Pons (tissue), 1 donor: ENCODE results near the gene ATP2A3.
"Not testable (repeated sequence)": the region's sequence is repeated elsewhere in the genome, so short reads cannot be mapped to it uniquely, and the experiment has no call there.

ENCODE experiments used
- DNase-seq: peaks from one replicate; pipeline ENCODE4 v3.0.0-alpha.2; 2016; ENCODE audit warnings: low spot score

Gene ATP2A3

GRCh38 chr17:3991699-3992098 is 27.5 kb upstream of the ATP2A3 start:
- DNase-seq = not testable (repeated sequence)

DNA sequence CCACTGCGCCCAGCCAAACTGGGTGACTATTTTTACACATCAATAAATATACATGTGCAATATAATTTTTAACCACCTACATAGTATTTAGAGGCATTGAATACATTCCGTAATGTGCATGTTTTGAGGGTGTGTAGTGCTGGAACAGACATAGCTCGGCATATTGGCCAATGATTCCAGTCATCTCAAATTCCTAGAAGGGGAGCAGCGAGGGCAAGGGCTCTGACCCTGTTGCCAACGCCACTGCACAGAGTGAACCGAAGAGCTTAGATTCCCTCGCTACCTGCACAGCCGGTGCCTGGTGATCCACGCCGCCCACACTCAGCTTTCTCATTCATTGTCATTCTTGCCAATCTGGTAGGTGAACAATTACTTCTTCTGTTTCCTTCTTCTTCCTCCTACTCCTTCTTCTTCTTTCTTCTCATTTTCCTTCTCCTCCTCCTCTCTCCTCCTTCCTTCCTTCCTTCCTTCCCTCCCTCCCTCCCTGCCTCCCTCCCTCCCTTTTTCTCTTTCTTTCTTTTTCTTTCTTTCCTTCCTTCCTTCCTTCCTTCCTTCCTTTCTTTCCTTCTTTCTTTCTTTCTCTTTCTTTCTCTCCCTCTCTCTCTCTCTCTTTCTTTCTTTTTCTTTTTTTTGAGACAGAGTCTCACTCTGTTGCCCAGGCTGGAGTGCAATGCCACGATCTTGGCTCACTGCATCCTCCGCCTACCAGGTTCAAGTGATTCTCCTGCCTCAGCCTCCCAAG is 26.3 kb upstream of the ATP2A3 start:
- no peak for DNase-seq

DNA sequence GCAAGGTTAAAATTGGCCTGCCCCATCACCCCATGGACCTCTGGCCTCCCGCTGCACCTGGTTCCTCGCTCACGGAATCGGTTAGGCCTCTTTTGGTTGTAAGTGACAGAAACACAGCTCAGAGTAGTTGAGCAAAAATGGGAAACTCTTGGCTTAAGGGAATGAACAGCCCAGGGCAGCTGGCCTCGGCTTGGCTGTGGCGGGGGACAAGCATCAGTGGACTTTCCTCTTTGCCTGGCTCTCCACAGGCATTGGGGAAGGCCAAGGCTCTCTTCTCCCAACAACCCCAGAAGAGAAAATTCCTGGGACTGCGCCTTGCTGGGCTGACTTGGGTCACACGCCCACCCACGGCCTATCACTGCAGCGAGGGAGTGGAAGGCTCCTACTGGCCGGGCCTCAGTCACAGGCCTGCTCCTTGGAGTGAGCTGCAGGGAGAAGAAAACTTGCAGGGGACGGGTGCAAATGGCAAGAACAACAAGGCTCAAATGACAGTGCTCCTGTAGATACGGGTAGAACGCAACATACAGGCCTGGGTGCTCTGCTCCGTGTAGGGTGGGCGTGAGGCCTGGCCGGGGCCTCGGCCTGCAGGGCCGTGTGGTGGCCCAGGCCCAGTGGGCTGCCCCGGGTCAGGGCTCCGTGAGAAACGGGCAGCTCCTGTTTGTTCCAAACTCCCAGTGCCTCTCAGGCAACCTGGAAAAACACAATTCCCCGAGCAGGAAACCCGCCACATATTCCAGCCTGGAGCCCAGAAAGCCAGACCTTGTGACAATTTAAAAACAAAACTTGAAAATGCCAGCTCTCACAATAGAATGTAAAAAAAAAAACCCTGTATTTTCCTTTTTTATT is 25.0 kb upstream of the ATP2A3 start:
- DNase-seq = no peak

- no peak for DNase-seq
Measured at GRCh38 chr17:3988297-3989040, 24.2 kb upstream of the ATP2A3 start.

GRCh38 chr17:3986939-3987335 is 22.7 kb upstream of the ATP2A3 start:
- no peak for DNase-seq

GRCh38 chr17:3986270-3986938 is 22.2 kb upstream of the ATP2A3 start:
- no peak for DNase-seq

DNA sequence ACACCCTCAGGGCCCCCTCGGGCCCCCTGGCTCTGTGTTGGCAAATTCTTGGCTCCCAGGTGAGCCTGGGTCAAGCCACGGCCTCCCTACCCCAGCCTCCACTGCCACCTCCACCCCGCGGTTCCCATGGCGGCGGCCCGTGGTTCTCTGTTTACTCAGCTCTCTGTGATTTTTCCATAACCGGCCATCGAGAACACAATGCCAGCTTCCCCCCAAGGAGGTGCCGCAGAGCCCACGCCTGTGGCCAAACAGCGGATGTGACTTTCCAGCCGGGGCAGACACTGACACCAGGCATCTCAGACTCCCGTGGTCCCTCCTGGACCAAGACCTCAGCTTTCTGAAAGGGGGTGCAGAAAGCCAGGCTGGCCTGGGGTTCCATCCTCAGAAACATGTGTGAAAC is 21.6 kb upstream of the ATP2A3 start:
- no peak for DNase-seq

- no peak for DNase-seq
Measured at GRCh38 chr17:3983606-3984484, 19.6 kb upstream of the ATP2A3 start.

GRCh38 chr17:3982541-3983017 is 18.3 kb upstream of the ATP2A3 start:
- no peak for DNase-seq

GRCh38 chr17:3982113-3982512 is 17.9 kb upstream of the ATP2A3 start:
- DNase-seq = no peak

DNA sequence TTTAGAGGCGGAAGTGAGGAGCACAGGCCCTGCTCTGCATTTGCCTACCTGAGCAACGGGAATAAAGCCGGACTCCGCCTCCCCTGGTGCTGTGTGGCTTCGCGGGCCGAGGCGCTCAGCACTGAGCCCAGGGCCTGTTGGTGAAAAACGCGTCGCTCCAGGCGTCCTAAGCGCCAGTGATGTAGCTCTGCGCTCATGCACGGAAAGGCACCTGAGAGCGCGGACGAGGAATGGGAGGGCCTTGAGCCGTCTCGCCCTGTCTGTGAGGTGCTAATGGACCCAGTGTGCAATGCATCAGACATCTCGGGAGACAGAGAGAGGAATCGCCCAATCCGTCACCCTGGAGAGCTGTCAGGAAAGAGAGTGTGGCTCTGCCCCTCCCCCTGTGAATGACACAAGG is 17.2 kb upstream of the ATP2A3 start:
- DNase-seq = no peak

DNA sequence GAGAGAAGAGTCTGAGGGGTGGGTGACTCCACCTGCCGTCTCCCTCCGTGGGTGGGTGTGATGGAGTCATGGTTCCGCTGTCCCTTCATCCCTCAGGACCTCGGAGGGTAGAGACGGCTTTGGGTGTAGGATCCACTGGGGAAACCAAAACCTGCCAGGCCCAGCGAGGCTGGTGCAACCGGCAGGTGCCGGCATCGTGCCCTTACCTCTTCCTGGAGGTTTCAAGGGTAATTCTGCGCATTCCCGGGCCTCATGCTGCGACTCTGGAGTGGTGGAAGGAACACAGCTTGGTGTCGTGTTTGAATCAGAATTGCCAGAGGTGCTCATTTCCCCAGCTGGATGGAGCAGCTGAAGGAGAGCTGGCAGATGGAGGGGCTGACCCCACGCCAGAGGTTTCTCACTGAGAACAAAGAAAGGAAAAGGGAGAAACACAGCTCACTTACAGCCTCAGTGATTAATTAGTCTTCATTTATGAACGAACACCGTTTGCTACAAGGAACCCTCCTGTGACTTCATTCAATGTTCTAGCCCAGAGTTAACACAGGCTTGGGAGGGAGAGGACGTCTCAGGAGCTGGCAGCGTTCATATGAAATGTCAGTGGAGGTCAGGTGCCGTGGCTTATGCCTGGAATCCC is 16.3 kb upstream of the ATP2A3 start:
- no peak for DNase-seq

DNA sequence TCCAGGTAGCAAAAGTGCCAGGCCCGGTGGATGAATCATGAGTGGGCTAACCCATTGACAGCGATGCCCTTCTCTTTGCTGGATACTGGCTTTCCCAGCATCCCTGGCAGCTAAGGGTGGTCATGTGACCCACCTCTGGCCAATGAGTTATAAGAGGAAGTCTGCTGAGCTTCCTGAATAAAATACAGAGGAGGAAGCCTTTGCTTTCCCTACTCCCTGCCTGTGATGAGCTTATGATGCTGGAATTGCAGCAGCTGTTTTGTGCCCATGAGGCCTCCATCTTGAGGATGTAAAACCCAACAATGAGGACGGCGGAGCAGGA is 15.0 kb upstream of the ATP2A3 start:
- DNase-seq = no peak

DNA sequence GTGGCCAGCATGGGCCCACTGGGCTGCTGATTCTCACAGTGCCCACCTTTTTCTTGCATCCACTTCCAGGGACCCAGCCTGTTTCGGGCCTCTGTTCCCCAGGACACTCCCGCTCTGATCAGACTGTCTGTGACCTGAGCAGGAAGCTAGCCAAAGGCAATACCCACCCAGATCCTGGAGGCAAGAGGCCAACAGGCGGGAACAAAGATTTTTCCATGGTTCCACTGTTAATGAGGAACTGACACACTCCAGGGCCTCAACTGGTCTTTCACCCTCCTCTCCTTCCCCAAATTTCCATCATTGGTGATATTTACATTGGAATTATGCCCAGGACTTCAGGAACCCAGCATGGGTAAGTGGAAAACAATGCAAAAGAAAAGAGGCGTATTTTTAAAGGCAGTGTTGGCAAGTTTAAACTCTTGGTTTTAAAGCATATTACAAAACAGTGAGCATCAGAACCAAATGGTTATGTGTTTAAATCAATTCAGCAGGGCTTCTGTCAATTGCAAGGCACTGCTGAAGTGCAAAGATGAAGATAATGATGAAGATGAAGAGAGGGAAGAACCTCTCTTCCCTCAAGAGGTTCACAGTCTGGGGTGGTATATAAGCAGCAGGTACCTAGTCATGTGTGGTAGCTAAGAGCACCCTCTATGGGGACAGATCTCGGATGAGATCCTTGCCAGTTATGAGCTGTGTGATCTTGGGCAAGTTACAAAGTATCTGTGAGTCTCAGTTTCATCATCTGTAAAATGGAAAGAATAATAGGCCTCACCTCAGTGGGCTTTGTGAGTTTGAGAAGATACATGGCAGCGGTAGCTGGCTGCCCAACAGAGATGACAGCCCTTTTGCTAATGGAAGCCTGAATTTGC is 14.4 kb upstream of the ATP2A3 start:
- DNase-seq = no peak

GRCh38 chr17:3977387-3977786 is 13.2 kb upstream of the ATP2A3 start:
- DNase-seq = no peak

- peak; percentile 35 for DNase-seq
Measured at GRCh38 chr17:3976675-3977171, 12.5 kb upstream of the ATP2A3 start.

DNA sequence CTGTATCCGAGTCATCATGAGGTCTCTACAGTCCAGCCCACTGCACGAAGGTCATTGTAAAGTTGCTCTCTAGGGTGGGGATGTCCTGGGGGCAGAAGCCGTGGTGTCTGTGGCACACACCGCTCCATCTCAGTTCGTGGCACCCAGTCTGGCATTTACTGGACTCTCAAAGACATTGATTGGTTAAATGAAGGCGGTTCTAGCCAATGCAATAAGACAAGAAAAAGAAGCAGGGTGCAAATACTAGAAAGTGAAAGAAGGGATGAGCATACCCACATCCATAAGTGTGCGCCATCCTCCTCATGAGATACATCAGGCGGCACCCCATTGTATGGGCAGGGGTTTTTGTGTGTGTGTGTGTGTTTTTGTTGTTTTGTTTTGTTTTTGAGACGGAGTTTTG is 10.7 kb upstream of the ATP2A3 start:
- DNase-seq = no peak

- no peak for DNase-seq
Measured at GRCh38 chr17:3974138-3974687, 10.0 kb upstream of the ATP2A3 start.

- DNase-seq = no peak
Measured at GRCh38 chr17:3973495-3974137, 9.4 kb upstream of the ATP2A3 start.
